Keratinocyte (primary cell): ENCODE results near the gene EFNB3. TPM values are rescaled to one million over a fixed set of nuclear protein-coding genes. Genes with fewer than 3 reads are reported as not detected.

Experiments used
- DNase-seq: peaks from one replicate; pipeline ENCODE4 v3.0.0-alpha.2; 2011; ENCODE audit warnings: low read depth, missing footprints, low spot score
- FAIRE-seq: peaks from 2 replicates; lab custom pipeline; 2011; peaks lifted over from hg19 to GRCh38; lab: Jason Lieb, UNC
- H2AFZ ChIP-seq: 2 replicates; pipeline ENCODE4 v1.6.0; 2012; ENCODE audit warnings: low read length, control low read depth, inconsistent platforms; ENCODE audit not compliant: control insufficient read depth
- H3K27ac ChIP-seq: 2 replicates; pipeline ENCODE4 v1.5.1; 2011; ENCODE audit warnings: low read length; ENCODE audit not compliant: control insufficient read depth, insufficient read depth
- H3K27me3 ChIP-seq: 3 replicates; pipeline ENCODE4 v1.6.0; 2011; ENCODE audit warnings: low read length; ENCODE audit not compliant: control insufficient read depth, insufficient read depth; ENCODE audit errors: extremely low read depth
- H3K36me3 ChIP-seq, 2 experiments: 2 replicates in 1 of 2; 3 replicates in 1 of 2; pipeline ENCODE4 v1.5.1; 2011; ENCODE audit warnings: low read length in 2 of 2, mild to moderate bottlenecking in 1 of 2; ENCODE audit not compliant: control insufficient read depth in 2 of 2, insufficient read depth in 2 of 2; ENCODE audit errors: extremely low read depth in 1 of 2
- H3K4me1 ChIP-seq: 3 replicates; pipeline ENCODE4 v1.5.1; 2011; ENCODE audit warnings: low read length; ENCODE audit not compliant: control insufficient read depth, insufficient read depth; ENCODE audit errors: extremely low read depth
- H3K4me2 ChIP-seq: 3 replicates; pipeline ENCODE4 v1.6.0; 2011; ENCODE audit warnings: low read depth, low read length; ENCODE audit not compliant: control insufficient read depth, insufficient read depth; ENCODE audit errors: extremely low read depth
- H3K4me3 ChIP-seq, 3 experiments: fragments of 200-600 bp in 1 of 3; sonication (generic) in 1 of 3; 2 replicates in 2 of 3; 3 replicates in 1 of 3; pipeline ENCODE4 v1.5.1; 2011 to 2016; ENCODE audit warnings: low read length in 3 of 3, mild to moderate bottlenecking in 3 of 3, control low read depth in 2 of 3, inconsistent platforms in 1 of 3, low read depth in 1 of 3, mixed read lengths in 1 of 3, mixed run types in 1 of 3, moderate library complexity in 1 of 3; ENCODE audit not compliant: control insufficient read depth in 2 of 3, insufficient read depth in 2 of 3; ENCODE audit errors: extremely low read depth in 1 of 3
- H3K79me2 ChIP-seq: 2 replicates; pipeline ENCODE4 v1.6.0; 2012; ENCODE audit warnings: low read length; ENCODE audit not compliant: control insufficient read depth, insufficient read depth
- H3K9ac ChIP-seq: 3 replicates; pipeline ENCODE4 v1.6.0; 2011; ENCODE audit warnings: low read length; ENCODE audit not compliant: control insufficient read depth, insufficient read depth; ENCODE audit errors: extremely low read depth
- H3K9me1 ChIP-seq: 3 replicates; pipeline ENCODE4 v1.6.0; 2011; ENCODE audit warnings: low read length; ENCODE audit not compliant: control insufficient read depth, insufficient read depth; ENCODE audit errors: extremely low read depth
- H3K9me3 ChIP-seq: 2 replicates; pipeline ENCODE4 v1.5.1; 2012; ENCODE audit warnings: low read depth, low read length; ENCODE audit not compliant: control insufficient read depth
- H4K20me1 ChIP-seq: 3 replicates; pipeline ENCODE4 v1.6.0; 2011; ENCODE audit warnings: low read length; ENCODE audit not compliant: control insufficient read depth, insufficient read depth; ENCODE audit errors: extremely low read depth
- CTCF ChIP-seq, 3 experiments: IDR thresholded peaks in 1 of 3; conservative IDR thresholded peaks in 1 of 3; optimal IDR thresholded peaks in 1 of 3; 2 replicates in 2 of 3; 3 replicates in 1 of 3; pipeline versions ENCODE3 to v1.5.1; 2011; ENCODE audit warnings: low read length in 3 of 3, mild to moderate bottlenecking in 3 of 3, moderate library complexity in 2 of 3, control low read depth in 1 of 3, inconsistent platforms in 1 of 3; ENCODE audit not compliant: insufficient read depth in 2 of 3; ENCODE audit errors: extremely low read depth in 1 of 3
- EZH2 ChIP-seq: IDR thresholded peaks from one replicate; pipeline ENCODE4 v1.6.1; 2012; ENCODE audit warnings: inconsistent platforms, mild to moderate bottlenecking, low read length, moderate library complexity
- dilution Hi-C: fragments of 300-500 bp; cut with MboI; formaldehyde crosslinking; loops from one replicate; pipeline ENCODE4 v1.7.0; 2020; ENCODE audit warnings: low sequenced_read_pairs; ENCODE audit not compliant: extremely low pct_ligation_motif_present
- polyA plus RNA-seq, 5 experiments: library from polyadenylated mRNA; depleted of rRNA in 3 of 5; stranded (reverse) in 3 of 5; stranded (forward) in 1 of 5; unstranded in 1 of 5; fragments of >200 nt; gene quantifications; 1 replicate in 1 of 5; 2 replicates in 3 of 5; 3 replicates in 1 of 5; pipeline versions ENCODE4 v1.2.1 to v1.2.3, GENCODE V29; 2011 to 2012; ENCODE audit warnings: missing spikeins in 2 of 5, low read depth in 1 of 5, low replicate concordance in 1 of 5

The EFNB3 gene
- polyA plus RNA-seq, 1 donor (not counting 4 experiments of a cell fraction or from before 2014, with no cell fraction given) = 4.1 TPM

- Histone ChIP-seq H3K4me1 (no peaks in the 10 kb centered on the region), H3K9me1 (no peaks in the 10 kb centered on the region), H4K20me1 (no peaks in the 10 kb centered on the region), H3K27ac (no peak overlapping the region), H3K4me3 (no peak overlapping the region), H3K79me2 (no peaks in the 10 kb centered on the region), H3K36me3 (no peaks in the 10 kb centered on the region), H2AFZ (no peak overlapping the region), H3K4me2 (no peak overlapping the region), H3K27me3 (peaks cover 11% of the 10 kb centered on the region), H3K9ac (no peak overlapping the region), H3K9me3 (no peaks in the 10 kb centered on the region)
- dilution Hi-C loops = no loop called here
- DNase-seq (no peak), FAIRE-seq (no peak)
- TF ChIP-seq EZH2 (no peak), CTCF (optimal IDR thresholded peaks at IDR 0.05 in 1 of 3, IDR thresholded peaks at IDR 0.05 in 1 of 3, conservative IDR thresholded peaks at IDR 0.05 in 1 of 3; ENCODE audit: extremely low read depth in 1 of 3, insufficient read depth in 2 of 3, low read length in 3 of 3) (no peak)
Measured at GRCh38 chr17:7729816-7730215, 24.8 kb downstream of the EFNB3 start.

DNA sequence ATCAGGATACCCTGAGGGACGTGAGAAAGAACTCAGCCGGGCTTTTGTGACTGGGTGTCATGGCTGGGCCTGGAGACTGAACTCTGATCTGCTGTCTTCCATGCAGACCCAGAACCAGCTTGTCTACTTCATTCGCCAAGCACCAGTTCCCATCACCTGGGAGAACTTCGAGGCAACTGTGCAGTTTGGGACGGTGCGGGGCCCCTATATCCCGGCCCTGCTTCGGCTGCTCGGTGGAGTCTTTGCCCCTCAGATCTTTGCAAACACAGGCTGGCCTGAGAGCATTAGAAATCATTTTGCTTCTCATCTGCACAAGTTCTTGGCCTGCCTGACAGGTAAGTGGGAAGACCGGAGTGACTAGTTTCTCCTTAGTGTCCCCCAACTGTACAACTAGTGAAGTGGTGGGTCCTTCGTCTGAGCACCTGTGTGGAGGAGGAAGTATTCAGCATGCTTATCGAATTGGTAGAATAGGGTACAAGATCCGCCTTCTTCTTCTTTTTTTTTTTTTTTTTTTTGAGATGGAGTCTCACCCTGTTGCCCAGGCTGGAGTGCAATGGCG lies 28.1 kb downstream of the EFNB3 start:
- no peak overlapping the region for H3K4me2 ChIP-seq
- H3K27ac ChIP-seq = no peak overlapping the region
- no peak overlapping the region for H3K4me3 ChIP-seq
- H3K27me3 ChIP-seq = peaks cover 18% of the 10 kb centered on the region
- no peaks in the 10 kb centered on the region for H3K9me1 ChIP-seq
- H3K9me3 ChIP-seq = no peaks in the 10 kb centered on the region
- no peaks in the 10 kb centered on the region for H3K36me3 ChIP-seq
- H2AFZ ChIP-seq = no peak overlapping the region
- H3K79me2 ChIP-seq = no peaks in the 10 kb centered on the region
- DNase-seq (no peak), FAIRE-seq (no peak)
- TF ChIP-seq EZH2 (no peak), CTCF (optimal IDR thresholded peaks at IDR 0.05 in 1 of 3, IDR thresholded peaks at IDR 0.05 in 1 of 3, conservative IDR thresholded peaks at IDR 0.05 in 1 of 3; ENCODE audit: extremely low read depth in 1 of 3, insufficient read depth in 2 of 3, low read length in 3 of 3) (no peak)
- no peak overlapping the region for H3K9ac ChIP-seq
- dilution Hi-C loops = no loop called here
- no peaks in the 10 kb centered on the region for H3K4me1 ChIP-seq
- H4K20me1 ChIP-seq = no peaks in the 10 kb centered on the region
